Left ventricle myocardium inferior (tissue), 1 donor: ENCODE measurements around the gene TSPAN11. TPM values are rescaled to one million over a fixed set of nuclear protein-coding genes. Genes with fewer than 3 reads are reported as not detected.

Source experiments
- DNase-seq: peaks from one replicate; pipeline ENCODE4 v3.0.0-alpha.2; 2020
- H3K27ac ChIP-seq: fragments of 200-600 bp; replicated peaks from 2 replicates; pipeline ENCODE4 v1.8.0; 2021
- H3K27me3 ChIP-seq: fragments of 200-600 bp; 2 replicates; pipeline ENCODE4 v1.8.0; 2021; ENCODE audit warnings: low read depth
- H3K36me3 ChIP-seq: fragments of 200-600 bp; 2 replicates; pipeline ENCODE4 v1.8.0; 2021
- H3K4me1 ChIP-seq: fragments of 200-600 bp; 2 replicates; pipeline ENCODE4 v1.8.0; 2021
- H3K4me3 ChIP-seq: fragments of 200-600 bp; 2 replicates; pipeline ENCODE4 v1.8.0; 2021; ENCODE audit warnings: mild to moderate bottlenecking, moderate library complexity
- H3K9me3 ChIP-seq: fragments of 200-600 bp; replicated peaks from 2 replicates; pipeline ENCODE4 v1.8.0; 2021
- CTCF ChIP-seq: fragments of 200-600 bp; IDR thresholded peaks from 2 replicates; pipeline ENCODE4 v1.8.0; 2021; ENCODE audit warnings: antibody characterized with exemption, mild to moderate bottlenecking, borderline replicate concordance
- intact Hi-C: fragments of 100-400 bp; cut with micrococcal nuclease; formaldehyde crosslinking; loops from one replicate; pipeline ENCODE4 v1.11.0; 2022
- total RNA-seq: library from RNA; stranded (reverse); fragmentation: NEBNext Ultra II Directional; extraction: Animal tissue kit (Norgen Biotek cat#: 25700); gene quantifications from one replicate; pipeline ENCODE4 v1.2.1, GENCODE V29; 2021
- donor health status: DM: no; HTN: yes; CAD: no; lungs with severe emphysema.

TSPAN11 gene
- total RNA-seq, 1 donor from 2014 or later = 1.7 TPM

GRCh38 chr12:31033146-31033545 lies 106.6 kb downstream of the TSPAN11 start:
- Histone ChIP-seq H3K27me3 (no peaks in the 10 kb centered on the region), H3K36me3 (no peaks in the 10 kb centered on the region), H3K4me1 (peaks cover 65% of the 10 kb centered on the region), H3K9me3 (no peaks in the 10 kb centered on the region), H3K27ac (no peak overlapping the region), H3K4me3 (no peak overlapping the region)
- TF ChIP-seq CTCF = no peak
- DNase-seq = no peak
- intact Hi-C loops = no loop called here

GRCh38 chr12:31033681-31034080 lies 107.1 kb downstream of the TSPAN11 start:
- H3K27me3 ChIP-seq = no peaks in the 10 kb centered on the region
- H3K4me1 ChIP-seq = peaks cover 65% of the 10 kb centered on the region
- no peak for TF ChIP-seq CTCF
- DNase-seq = no peak
- no peaks in the 10 kb centered on the region for H3K36me3 ChIP-seq
- H3K4me3 ChIP-seq = no peak overlapping the region
- intact Hi-C loops = no loop called here
- peak overlapping the region; percentile 50 for H3K27ac ChIP-seq
- H3K9me3 ChIP-seq = no peaks in the 10 kb centered on the region

GRCh38 chr12:31034372-31034771 lies 107.8 kb downstream of the TSPAN11 start:
- Histone ChIP-seq H3K27ac (peak overlapping the region; percentile 50), H3K4me1 (peaks cover 59% of the 10 kb centered on the region), H3K27me3 (no peaks in the 10 kb centered on the region), H3K9me3 (no peaks in the 10 kb centered on the region), H3K4me3 (no peak overlapping the region), H3K36me3 (no peaks in the 10 kb centered on the region)
- no peak for TF ChIP-seq CTCF
- DNase-seq = no peak
- intact Hi-C loops = no loop called here

GRCh38 chr12:31035226-31035625 lies 108.7 kb downstream of the TSPAN11 start:
- intact Hi-C loops = no loop called here

GRCh38 chr12:31035967-31036665 lies 109.6 kb downstream of the TSPAN11 start:
- Histone ChIP-seq H3K36me3 (no peaks in the 10 kb centered on the region), H3K9me3 (no peaks in the 10 kb centered on the region), H3K4me1 (peaks cover 44% of the 10 kb centered on the region), H3K4me3 (no peak overlapping the region), H3K27ac (no peak overlapping the region), H3K27me3 (no peaks in the 10 kb centered on the region)
- intact Hi-C loops = no loop called here
- no peak for TF ChIP-seq CTCF
- DNase-seq = no peak

More at GRCh38 chr12:31035226-31035625, 108.7 kb downstream of the TSPAN11 start:
- peaks cover 53% of the 10 kb centered on the region for H3K4me1 ChIP-seq
- H3K4me3 ChIP-seq = no peak overlapping the region
- no peaks in the 10 kb centered on the region for H3K27me3 ChIP-seq
- no peak for DNase-seq
- TF ChIP-seq CTCF = no peak
- H3K36me3 ChIP-seq = no peaks in the 10 kb centered on the region
- H3K9me3 ChIP-seq = no peaks in the 10 kb centered on the region
- H3K27ac ChIP-seq = no peak overlapping the region
